Bronchial epithelial cell (primary cell): Measurements from ENCODE around the gene ALPK3. TPM values are rescaled to one million over a fixed set of nuclear protein-coding genes. Genes with fewer than 3 reads are reported as not detected.
A peak's percentile ranks its signal among the peaks of the same experiment; 100 is the strongest.

Source experiments
- DNase-seq: peaks from one replicate; pipeline ENCODE4 v3.0.0-alpha.2; 2010; ENCODE audit warnings: low read depth
- FAIRE-seq: peaks from 2 replicates; lab custom pipeline; 2011; peaks lifted over from hg19 to GRCh38; lab: Jason Lieb, UNC
- H3K27me3 ChIP-seq: 2 replicates; pipeline ENCODE4 v1.5.1; 2011; ENCODE audit warnings: low read length; ENCODE audit not compliant: control insufficient read depth, insufficient read depth
- H3K36me3 ChIP-seq: 2 replicates; pipeline ENCODE4 v1.5.1; 2011; ENCODE audit warnings: low read length; ENCODE audit not compliant: control insufficient read depth, insufficient read depth
- H3K4me3 ChIP-seq: 2 replicates; pipeline ENCODE4 v1.5.1; 2011; ENCODE audit warnings: mild to moderate bottlenecking, low read depth, low read length, control low read depth
- CTCF ChIP-seq: IDR thresholded peaks from 2 replicates; pipeline ENCODE4 v1.5.1; 2011; ENCODE audit warnings: mild to moderate bottlenecking, moderate library complexity, low read length, control low read depth, inconsistent platforms; ENCODE audit not compliant: insufficient read depth, severe bottlenecking
- total RNA-seq: library from RNA; depleted of rRNA; stranded (reverse); fragments of >200 nt; gene quantifications from 2 replicates; pipeline ENCODE4 v1.2.1, GENCODE V29; 2014

Gene ALPK3
- total RNA-seq, 1 donor from 2014 or later = 0.26 TPM

GRCh38 chr15:84879088-84879780 is 62.1 kb downstream of the ALPK3 start:
- DNase-seq = no peak
- H3K36me3 ChIP-seq = no peaks in the 10 kb centered on the region
- FAIRE-seq = no peak
- H3K4me3 ChIP-seq = no peak overlapping the region
- TF ChIP-seq CTCF = no peak
- no peaks in the 10 kb centered on the region for H3K27me3 ChIP-seq

DNA sequence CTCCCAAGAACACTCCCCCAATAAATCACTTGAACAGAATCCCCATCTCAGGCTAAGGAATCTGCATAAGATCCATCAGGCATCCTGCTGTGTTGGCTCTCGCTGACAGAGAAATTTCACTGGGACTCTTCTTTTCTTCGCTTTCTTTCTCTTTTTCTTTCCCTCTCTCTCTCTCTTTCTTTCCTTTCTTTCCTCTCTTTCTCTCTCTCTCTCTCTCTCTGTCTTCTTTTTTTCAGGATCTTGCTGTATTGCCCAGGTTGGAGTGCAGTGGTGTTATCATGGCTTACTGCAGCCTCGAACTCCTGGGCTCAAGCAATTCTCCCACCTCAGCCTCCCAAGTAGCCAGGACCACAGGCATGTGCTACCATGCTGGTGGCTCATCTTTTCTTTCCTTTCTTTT is 62.9 kb downstream of the ALPK3 start:
- FAIRE-seq = no peak

DNA sequence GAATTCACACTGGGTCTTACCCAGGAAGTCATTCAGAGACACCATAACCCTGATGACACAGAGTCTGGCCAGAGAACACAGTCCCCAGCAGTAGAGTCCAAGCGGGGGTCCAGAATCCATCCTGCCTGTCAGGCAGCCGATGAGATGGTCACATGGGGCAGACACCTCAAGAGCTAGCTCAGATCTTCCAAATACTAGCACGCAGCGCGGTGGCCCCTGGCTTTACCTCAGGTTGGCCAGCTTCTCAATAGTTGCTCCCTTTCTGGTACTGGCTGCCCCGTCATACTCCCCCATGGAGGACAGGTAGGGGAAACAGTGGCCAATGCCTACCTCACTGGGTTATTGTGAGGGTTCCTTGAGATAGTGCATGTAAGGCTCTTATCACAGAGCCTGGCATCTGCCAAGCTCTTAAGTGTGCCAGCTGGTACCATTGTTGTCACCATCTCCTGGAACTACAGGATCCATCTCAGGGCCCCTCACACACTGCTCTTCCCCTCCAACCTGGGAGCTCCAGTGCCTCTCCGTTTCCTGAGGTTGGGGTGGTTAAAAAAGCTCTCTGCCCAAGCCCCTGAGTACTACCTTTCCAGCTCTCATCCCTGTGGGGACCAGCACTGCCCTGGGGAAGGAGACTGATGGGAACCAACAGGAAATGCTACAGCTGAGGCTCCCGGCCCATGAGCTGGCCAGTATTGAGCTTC is 63.8 kb downstream of the ALPK3 start:
- DNase-seq (no peak), FAIRE-seq (no peak)
- H3K4me3 ChIP-seq = no peak overlapping the region
- H3K27me3 ChIP-seq = no peaks in the 10 kb centered on the region
- no peak for TF ChIP-seq CTCF
- no peaks in the 10 kb centered on the region for H3K36me3 ChIP-seq

More for the DNA sequence above, 62.9 kb downstream of the ALPK3 start:
- Histone ChIP-seq H3K36me3 (no peaks in the 10 kb centered on the region), H3K27me3 (no peaks in the 10 kb centered on the region), H3K4me3 (no peak overlapping the region)
- no peak for DNase-seq
- no peak for TF ChIP-seq CTCF

GRCh38 chr15:84881520-84881830 is 64.3 kb downstream of the ALPK3 start:
- no peak overlapping the region for H3K4me3 ChIP-seq
- no peak for FAIRE-seq
- TF ChIP-seq CTCF = no peak
- H3K27me3 ChIP-seq = no peaks in the 10 kb centered on the region
- no peaks in the 10 kb centered on the region for H3K36me3 ChIP-seq
- peak; percentile 26 for DNase-seq

DNA sequence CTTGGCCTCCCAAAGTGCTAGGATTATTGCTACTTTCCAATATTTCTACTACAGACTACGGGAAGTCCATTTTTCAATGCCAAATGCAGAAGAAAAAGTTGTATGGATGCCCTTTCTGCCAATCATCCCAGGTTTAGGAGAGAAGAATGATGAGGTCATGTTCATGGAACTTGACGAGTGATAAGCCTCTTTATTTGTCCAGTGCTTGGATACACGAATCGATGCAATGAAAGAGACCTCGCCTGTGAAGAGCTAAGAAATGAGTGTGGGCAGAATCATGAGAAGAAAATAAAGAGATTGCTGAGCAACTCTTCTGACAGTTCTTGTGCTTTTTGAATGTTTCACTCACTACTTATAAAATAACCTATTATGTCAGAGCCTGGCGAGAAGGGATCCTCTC is 66.3 kb downstream of the ALPK3 start:
- Histone ChIP-seq H3K27me3 (no peaks in the 10 kb centered on the region), H3K4me3 (no peak overlapping the region), H3K36me3 (no peaks in the 10 kb centered on the region)
- FAIRE-seq (no peak), DNase-seq (peak; percentile 23)
- TF ChIP-seq CTCF = no peak
